HG03342 (cell line): ENCODE results near the gene PC.

Experiments used
- ATAC-seq: cut with Tn5 transposase; IDR thresholded peaks from one replicate; pipeline ENCODE4 v1.9.1; 2021; ENCODE audit warnings: mild to moderate bottlenecking, moderate library complexity; ENCODE audit not compliant: unreplicated experiment

PC gene

DNA sequence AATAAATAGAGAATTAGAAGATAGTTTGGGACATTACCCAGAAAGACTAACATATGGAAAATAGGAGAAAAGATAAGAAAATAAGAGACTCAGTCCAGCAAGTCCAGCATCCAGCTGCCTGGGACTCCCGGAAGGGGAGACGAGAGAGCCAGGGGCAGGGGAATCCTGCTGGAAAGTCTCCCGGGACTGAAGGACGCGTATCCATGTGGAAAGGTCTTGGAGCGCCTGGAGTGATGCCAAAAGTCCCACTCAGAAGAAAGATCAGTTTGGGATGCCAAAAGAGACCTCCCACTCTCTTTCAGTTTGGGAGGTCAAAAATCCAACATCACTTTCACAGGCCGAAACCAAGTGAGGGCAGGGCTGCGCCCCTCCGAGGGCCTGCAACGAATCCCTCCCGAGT lies 70.7 kb downstream of the PC start:
- no peak for ATAC-seq

DNA sequence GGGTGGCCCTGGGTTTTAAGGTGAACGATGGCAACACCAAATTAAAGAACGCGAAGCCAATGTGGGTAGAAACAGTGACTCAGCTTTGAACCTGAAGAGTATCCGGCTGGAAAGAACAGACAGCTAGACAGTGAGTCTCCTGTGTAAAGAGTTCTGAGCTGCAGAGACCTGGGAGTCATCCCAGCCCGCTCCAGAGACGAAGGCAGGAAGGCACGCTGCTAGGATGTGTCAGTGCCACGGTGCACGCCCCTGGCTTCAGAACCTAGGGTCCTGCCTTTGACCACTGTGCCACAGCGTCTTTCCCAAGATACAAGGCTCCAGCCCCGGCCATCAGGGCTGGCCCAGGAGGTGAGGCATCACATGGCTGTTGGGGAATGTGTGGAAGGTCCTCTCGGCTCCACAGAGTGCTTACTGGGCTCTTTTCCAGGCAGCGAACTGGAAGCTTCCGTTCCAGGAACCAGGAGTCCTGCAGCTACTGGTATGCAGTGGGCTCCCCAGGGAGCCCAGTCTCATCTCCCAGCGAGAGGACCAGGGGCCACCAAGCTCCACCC lies 71.4 kb downstream of the PC start:
- ATAC-seq: no peak

DNA sequence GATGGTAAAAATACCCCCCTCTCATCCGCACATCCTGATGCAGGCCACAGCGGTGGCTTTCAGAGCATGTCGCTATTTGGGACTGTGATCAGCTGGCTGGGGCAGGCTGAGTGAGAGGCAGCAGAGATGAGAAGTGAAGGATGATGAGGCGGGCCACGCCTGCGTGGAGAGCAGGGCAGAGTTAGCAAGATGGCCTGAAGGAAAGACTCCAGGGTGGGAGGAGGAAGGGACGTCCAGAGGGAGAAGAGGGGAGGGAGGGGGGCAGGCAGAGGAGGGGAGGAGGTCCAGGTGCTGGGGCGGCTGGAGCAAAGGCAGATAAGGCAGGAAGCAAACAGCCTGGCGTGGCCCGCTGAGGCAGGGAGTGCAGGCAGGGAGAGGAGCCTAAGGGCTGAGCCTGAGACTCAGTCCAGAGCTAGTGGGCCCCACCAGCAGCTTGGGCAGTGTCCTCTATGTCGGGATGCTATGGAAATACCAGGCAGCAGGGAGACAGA lies 72.2 kb downstream of the PC start:
- ATAC-seq: no peak

DNA sequence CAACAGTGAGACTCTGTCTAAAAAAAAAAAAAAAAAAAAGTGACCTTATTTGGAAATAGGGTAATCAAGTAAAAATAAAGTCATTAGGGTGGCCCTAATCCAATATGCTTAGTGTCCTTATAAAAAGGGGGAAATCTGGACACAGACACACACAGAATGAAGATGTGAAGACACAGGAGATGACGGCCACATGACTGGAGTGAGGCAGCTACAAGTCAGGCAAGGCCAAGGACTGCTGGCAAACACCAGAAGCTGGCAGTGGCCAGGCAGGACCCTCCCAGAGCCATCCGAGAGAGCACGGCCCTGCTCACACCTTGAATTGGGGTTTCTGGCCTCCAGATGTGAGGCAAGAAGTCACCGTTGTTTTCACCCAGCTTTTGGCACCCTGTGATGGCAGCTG lies 72.7 kb downstream of the PC start:
- ATAC-seq: no peak

DNA sequence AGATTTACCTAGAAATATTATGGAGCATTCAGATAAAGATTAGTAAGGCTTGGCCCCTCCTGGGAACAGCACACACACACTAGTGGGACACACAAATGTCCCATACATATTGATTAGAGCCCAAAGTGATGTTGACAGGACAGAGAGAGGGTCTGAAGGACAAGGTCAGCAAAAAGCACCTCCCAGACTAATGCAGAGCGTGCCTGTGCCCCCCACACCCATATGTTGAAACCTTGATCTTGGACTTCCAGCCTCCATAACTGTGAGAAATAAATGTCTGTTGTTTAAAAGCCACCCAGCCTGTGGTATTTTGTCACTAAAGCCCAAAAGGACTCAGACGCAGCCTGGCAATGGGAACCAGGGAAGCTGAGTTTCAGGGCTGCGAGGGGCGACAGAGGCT lies 73.7 kb downstream of the PC start:
- no peak for ATAC-seq

DNA sequence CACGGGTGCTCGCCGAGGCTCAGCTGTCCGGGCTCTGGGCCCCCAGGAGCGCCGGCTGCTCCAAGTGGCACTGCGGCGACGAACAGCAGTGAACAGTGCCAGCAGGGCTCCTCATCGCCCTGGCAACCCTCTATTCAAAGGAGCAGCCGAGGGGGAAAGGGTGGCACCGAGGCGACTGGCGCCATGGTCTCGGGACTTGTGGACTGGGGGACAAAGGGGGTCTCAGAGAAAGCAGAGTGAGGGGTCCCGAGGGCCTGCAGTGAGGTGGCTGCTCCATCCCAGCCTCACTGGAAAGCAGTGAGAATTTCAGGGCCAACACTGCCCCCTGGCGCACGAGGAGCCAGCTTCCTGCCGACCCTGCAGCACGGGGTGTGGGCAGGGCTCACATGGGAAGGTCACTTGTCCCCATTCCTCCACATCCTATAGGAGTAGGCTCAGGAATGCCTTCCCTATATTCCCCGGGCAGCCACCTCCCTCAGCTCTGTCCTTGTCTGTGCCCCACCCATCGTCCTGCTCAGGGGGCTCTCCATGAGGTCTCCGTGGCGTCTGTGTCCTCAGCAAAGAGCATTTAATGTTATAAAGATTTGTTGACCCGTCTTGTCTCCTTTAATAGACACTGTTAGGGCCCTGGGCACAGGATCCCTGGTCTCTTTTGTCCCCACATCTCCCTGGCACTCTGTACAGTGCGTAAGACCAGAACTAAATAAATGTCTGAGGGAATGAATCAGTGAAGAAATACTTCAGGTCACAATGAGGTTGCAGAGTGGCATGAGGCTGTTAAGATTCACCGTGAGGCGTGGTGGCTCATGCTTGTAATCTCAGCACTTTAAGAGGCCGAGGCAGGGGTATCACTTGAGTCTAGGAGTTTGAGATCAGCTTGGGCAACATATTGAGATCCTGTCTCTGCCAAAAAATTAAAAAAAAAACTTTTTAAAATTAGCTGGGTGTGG lies 74.9 kb downstream of the PC start:
- no peak for ATAC-seq

DNA sequence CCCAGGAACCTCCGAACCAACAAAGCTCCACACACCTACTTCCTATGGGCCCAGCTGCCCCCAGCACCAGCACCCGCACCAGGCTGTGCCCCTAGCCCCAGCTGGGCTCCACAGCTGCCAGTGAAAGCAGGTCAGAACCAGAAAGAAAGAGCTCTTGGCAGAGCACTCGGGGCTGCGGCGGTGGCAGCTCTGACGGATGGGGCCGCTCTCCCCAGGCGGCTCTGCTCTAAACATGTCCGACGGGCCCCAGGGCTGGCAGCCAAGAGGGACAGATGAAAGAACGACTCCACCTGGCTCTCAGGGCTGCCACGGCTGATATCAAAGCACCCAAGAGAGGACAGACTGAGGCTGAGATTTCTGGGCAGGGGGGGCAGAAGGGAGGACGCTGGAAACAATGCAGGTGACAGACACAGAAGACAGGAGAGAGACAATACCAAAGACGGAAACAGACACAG lies 75.6 kb downstream of the PC start:
- ATAC-seq: no peak

DNA sequence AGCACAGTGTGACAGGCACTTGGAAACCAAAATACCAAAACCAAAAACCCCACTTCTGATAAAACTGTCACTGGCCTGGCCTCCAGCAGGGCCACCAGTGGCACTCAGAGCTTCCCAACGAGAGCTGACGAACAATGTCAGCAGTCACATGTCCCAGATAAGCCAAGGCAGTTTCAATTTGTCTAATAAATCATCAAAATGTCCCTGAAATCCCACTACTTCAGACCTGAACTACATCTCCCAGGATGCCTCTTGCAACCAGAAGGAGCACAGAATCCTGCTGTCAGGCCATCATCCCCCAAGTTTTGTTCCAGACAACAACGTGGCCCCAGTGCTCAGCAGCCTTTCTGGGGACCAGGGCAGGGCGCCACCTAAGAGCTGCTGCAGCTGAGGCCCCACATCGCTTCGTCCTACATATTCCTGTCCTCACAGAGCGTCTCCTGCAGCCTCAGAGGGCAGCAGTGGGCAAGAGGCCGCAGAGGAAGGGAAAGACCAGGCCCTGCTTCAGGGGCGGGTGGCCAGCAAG lies 76.2 kb downstream of the PC start:
- ATAC-seq: no peak

DNA sequence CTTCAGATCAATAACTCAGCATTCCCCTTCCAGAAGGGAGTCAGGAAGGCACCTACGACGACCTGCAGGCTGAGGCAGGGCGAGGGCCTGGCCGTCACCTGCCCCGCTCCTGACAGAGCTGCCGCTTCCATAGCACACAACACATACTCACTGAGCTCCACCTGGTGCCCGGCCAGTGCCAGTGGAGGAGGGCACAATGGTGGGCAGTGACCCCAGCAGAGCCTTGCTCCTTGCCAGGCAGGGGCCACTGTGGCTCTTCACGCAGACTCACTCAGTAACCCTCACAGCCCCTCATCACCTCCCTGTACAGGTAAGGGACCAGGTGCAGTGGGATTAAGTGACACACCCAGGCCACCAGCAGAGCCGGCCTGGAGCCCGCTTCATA lies 76.7 kb downstream of the PC start:
- no peak for ATAC-seq

DNA sequence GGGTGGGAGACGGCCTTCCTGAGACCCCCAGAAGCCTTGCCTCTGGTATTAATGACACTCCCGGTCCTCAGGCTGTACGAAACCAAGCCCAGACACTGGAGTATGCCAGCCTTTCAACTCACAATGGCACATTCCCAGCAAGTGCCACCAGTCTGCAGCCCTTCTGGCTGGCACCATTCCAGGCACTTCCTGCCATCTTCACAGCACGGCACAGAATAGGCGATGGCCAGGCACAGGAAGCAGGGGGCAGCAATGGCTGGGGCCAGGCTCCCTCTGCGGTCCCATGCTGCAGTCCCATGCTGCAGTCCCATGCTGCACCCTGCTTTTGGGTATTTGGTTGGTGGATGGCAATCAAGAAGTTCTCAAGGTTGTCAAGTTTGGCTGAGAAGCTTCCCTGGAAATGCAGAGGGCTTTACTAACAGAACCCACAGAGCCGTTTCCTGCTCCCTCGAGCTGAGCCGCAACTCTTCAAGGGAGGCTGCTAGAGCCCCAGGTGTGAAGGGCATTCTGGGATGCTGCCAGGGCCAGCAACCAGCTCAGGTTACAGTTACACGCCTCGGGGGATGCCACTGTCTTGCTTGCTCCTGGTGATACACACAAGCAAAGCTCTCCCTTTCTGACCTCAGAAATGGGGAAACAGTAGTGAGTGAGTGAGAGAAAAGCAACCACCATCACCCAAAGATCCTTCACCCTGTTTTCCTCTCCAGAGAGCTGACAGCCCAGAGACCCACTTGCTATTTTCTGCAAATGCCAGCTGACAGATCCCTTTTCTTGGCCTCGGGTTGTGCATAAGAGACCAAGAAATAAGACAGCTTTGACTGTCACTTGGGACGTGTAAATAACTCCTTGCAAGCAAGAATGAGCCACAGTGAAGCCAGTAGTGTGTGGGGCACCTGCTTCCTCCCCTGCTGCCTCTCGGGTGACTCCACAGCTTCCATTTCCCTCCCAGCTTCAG lies 77.4 kb downstream of the PC start:
- ATAC-seq: no peak

DNA sequence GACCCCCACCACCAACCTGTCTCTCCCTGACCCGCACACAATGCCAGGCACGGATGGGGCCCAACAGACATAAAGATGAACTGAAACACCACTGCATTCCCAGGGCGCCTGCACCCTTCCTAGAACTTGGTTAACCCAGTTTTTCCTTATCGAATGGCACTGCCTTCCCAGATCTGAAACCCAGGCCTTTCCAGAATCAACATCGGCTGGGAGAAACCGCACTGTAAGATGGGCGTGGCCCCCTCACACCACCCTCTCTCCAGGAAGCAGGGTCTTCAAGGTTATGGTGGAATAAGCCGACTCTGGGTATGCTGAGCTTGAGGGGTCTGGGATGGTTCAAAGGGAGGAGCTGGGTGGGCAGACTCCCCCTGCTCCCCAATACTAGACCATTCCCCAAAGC lies 78.2 kb downstream of the PC start:
- ATAC-seq: no peak

DNA sequence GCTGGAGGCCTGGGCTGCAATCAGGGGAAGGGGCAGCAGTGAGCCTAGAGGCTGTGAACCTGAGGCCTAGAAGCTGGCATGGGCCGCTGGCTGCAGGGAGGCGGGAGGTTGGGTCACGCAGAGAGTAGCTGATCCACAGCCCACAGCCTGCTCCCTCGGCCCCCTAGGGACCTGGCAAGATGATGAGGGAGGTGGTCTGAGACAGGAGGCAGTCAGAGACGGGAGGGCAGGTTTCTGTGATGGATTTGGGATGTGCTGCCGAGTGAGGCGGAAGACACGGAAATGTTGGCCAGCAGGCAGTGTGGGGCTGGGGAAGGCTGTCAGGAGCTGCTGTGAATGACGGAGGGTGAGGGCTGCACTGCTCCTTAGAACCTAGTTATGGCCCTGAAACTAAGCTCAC lies 78.6 kb downstream of the PC start:
- ATAC-seq: no peak

DNA sequence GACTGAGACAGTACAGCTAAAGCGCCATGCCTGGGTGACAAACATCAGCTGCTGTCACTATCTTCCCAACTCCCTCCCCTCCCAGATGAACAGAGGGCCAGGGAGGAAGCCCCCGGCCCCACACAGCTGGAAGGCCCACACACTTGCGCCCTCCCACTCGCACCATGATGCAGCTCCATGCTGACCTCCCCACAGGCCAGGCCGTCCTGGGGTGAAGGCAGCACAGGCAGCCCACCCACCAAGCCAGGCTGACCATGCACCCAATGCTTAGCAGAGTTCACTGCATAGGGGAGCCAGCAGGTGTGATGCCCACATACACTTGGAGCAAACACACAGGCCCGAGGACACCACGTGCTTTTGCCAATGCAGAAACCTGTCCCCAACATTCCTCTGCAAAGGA lies 79.2 kb downstream of the PC start:
- ATAC-seq: no peak

DNA sequence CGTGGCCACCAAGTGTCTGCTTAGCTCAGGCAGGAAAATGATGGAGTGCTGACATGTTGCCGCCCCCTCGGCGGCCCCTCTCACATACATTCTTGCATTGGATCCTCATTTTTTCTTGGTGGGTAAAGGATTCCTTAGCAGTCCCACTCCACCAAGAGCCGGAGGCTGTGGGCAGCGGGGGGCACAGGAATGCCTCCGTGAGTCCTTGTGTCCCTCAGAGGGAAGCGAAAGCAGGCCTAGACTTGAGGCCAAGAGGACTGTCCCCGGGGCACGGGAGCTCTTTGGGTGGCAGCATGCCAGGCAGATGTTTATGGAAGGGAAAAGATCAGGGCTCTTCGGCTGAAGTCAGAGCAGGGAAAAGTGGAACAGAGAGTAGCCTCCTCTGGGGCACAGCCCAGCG lies 79.7 kb downstream of the PC start:
- ATAC-seq: no peak

DNA sequence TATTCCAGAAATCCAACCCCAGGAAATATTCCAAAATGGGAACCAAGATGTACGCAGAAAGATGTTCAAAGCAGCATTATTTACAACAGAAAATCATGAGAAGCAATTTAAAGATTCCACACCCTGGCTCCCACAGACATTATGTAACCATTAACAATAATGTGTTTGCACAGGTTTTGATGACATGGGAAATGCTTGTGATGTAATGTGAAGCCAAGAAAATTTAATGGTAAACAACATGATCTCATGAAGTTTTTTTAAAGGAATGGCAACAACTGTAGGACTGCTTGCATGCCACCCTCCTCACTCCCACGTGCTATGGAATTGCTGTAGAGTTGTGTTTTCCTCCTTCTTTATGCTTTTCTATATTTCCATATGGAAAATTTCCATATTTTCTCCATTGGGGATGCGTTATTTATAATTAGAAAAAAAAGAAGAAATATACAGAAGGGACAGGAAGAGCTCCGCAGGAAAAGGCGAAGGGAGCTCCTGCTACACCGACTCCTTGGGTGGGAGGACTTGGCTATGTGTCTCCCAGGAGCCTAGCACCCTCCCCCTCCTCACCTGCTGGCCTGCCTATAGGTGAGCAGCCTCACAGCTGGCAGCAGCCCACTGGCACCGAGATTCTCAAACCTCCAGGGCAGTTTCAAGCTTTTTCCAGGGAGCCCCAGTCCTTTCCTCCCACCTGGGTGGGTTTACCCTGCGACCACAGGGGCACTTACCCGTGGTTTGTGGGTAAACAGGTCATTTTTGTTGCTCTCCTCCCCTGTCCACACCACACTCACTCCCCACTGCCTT lies 80.4 kb downstream of the PC start:
- ATAC-seq: no peak

DNA sequence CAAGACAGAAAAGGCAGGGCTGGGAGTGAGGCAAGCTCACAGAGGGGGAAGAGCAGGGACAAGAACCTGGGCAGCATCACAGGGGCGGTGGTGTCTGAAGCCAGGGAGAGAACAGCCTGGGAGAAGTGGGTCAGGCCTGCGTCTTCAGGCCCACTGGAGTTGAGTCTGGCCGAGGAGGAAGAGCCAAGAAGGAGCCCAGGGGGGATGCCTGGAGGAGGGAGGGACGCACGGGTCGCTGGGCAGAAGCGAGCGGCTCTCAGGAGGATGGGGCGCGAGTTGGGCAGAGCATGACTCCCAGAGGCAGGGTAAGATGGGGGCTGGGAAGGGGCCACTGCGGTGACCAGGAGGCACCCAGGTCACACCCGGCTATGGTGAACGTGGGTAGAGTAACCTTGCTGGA lies 82.8 kb downstream of the PC start:
- ATAC-seq: no peak

DNA sequence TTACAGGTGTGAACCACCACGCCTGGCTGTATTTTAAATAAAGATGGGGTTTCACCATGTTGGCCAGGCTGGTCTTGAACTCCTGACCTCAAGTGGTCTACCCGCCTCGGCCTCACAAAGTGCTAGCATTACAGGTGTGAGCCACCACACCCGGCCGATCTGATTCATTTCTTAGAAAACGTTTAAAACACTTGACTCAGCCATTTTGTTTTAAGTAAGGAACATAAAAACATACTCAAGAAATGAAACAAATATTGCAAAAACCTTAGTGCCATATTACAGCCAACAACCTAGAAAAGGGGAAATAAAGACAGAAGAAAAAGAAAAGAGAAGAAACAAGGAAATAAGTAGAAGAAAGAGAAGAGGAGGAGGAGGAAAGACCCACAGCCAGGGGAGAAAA lies 84.0 kb downstream of the PC start:
- ATAC-seq: no peak

DNA sequence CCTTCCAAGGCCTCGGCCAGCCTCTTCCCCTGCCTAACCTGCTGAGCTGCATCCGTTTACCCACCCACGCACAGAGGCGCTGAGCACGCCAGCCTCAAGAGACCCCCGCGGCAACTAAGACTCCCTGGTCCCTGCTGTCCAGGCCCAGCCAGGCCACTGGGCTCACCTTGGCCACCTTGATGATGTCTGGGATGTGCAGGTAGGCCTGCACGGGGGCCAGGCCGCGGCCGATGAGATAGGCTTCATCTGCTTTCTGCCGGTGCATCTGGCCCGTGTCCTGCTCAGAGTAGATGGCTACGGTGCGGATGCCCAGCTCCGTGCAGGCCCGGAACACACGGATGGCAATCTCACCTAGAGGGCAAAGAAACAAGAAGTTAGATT lies 86.7 kb downstream of the PC start:
- no peak for ATAC-seq

DNA sequence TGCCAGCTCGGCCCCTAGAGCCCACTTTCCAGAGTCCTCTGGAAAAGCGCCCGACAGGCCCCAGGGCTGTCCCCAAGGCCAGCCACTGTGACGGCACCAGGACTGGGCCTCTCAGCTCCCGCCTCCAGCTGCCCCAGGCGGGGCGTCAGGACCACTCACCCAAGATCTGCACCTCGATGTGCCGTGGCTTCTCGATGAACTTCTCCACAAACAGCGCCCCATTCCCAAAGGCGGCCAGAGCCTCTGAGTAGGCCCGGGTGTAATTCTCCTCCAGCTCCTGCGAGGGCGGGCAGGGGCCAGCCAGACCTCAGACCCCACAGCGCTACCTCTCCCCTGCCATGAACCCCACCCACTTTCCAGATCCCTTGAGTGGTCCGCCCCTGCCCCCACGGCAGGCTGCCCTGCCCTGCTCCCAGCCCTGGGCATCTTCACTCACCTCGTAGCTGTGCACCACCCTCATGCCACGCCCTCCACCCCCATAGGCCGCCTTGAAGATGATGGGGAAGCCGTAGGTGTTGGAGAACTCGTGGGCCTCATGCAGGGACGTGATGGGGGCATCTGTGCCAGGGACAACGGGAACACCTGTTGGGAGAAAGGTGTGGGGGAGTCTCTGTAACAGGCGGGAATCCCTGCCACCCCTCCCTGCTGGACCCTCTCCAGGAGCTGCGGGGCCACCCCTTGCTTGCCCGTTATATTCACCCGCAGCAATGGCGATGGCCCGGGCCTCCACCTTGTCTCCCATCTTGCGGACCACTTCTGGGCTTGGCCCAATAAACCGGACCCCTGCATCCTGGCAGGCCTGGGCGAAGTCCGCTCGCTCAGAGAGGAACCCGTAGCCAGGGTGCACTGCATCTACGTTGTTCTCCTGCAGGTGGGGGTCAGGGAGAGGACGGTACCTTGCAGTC lies 87.3 kb downstream of the PC start:
- ATAC-seq: no peak
